PC-9 (cell line): ENCODE results near the gene MED26.

Experiments
- CTCF ChIP-seq: fragments of 200-600 bp; sonication (generic); conservative IDR thresholded peaks from 2 replicates; pipeline ENCODE4 v1.6.1; 2017; ENCODE audit warnings: mixed run types, antibody characterized with exemption, mild to moderate bottlenecking, moderate library complexity
- EZH2 ChIP-seq: fragments of 200-600 bp; sonication (generic); IDR thresholded peaks from 2 replicates; pipeline ENCODE4 v1.8.0; 2017; ENCODE audit warnings: antibody characterized with exemption, low read depth

GRCh38 chr19:16638666-16639065, 10.7 kb upstream of the MED26 start:
- no peak for TF ChIP-seq CTCF
- TF ChIP-seq EZH2 = no peak
